SH-SY5Y (cell line): Measurements from ENCODE around the gene MAGOHB.

Source experiments
- GATA2 ChIP-seq: IDR thresholded peaks from 2 replicates; pipeline ENCODE4 v1.6.1; 2011; ENCODE audit warnings: mild to moderate bottlenecking, low read depth, low read length
- GATA3 ChIP-seq: IDR thresholded peaks from 2 replicates; pipeline ENCODE4 v1.6.1; 2011; ENCODE audit warnings: low read depth, mild to moderate bottlenecking, low read length, moderate library complexity

DNA sequence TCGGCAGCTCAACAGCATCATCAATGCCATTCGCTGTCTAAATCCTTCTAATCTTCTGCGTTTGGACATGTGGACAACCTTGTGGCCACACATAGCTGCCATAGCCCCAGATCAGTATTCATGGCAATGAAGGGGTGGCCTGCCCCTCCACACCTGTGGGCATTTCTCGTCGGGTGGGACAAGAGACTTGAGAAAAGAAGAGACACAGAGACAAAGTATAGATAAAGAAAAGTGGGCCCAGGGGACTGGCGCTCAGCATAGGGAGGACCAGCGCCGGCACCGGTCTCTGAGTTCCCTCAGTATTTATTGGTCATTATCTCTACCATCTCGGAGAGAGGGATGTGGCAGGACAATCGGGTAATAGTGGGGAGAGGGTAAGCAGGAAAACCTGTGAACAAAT is 42.3 kb downstream of the MAGOHB start:
- TF ChIP-seq GATA2 (no peak), GATA3 (no peak)
